ENCODE measurements around the gene CTNND2.

CTNND2 gene

DNA sequence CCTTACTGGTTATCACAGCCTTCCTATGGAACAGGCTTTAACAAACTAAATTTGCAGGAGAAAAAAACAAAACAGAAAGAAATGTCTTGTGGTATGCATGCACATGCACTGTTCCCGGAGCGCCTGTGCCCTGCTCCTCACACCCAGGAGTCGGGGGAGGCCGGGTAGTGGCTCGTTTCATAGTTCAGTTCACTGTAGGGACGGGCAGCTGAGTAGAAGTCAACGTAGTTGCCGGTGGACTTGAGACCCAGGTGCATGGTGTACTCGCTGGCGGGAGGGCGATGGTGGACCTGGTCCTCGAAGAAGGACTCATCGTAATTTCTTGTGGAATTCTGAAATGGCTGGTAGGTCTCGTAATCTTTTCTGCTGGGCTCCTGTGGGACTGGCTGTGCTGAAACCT, 930.9 kb downstream of the CTNND2 start:
- Histone ChIP-seq H3K4me3 (ENCODE audit: low read depth, low read length) (no peak overlapping the region), H3K9me3 (ENCODE audit: severe bottlenecking) (no peaks in the 10 kb centered on the region), H3K27me3 (ENCODE audit: insufficient read depth, low read depth, severe bottlenecking) (no peaks in the 10 kb centered on the region), H3K36me3 (peaks cover 9% of the 10 kb centered on the region), H3K27ac (no peak overlapping the region)
- TF ChIP-seq, protein P1, sequence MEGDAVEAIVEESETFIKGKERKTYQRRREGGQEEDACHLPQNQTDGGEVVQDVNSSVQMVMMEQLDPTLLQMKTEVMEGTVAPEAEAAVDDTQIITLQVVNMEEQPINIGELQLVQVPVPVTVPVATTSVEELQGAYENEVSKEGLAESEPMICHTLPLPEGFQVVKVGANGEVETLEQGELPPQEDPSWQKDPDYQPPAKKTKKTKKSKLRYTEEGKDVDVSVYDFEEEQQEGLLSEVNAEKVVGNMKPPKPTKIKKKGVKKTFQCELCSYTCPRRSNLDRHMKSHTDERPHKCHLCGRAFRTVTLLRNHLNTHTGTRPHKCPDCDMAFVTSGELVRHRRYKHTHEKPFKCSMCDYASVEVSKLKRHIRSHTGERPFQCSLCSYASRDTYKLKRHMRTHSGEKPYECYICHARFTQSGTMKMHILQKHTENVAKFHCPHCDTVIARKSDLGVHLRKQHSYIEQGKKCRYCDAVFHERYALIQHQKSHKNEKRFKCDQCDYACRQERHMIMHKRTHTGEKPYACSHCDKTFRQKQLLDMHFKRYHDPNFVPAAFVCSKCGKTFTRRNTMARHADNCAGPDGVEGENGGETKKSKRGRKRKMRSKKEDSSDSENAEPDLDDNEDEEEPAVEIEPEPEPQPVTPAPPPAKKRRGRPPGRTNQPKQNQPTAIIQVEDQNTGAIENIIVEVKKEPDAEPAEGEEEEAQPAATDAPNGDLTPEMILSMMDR (IDR thresholded peaks at IDR 0.05; ENCODE audit: low read depth, low read length): no peak
- DNase-seq: no peak

DNA sequence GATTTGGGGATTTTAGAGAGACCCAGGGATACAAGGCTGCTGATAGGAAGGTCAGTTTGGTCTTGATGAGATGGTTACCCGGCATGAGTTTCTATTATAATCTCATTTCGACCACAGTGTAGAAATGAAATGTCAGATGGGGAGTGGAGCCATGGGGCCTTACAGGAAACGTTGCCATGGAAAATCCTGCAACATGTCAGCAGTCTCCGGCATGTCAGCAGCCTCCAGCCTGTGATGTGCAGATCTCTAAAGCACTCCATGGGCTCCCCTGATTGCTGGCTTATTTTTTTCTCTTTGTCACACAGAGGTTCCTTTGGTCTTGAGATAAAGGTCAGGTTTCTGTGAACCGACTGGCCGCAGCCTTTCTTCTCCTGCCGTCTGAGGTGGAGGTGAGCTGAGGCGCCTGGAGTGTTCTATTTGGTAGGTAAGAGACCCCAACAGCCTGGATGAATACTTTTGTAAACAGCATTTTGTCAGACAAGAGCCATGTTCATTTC, 934.5 kb downstream of the CTNND2 start:
- H3K4me3 ChIP-seq (ENCODE audit: low read depth, low read length): no peak overlapping the region
- H3K9me3 ChIP-seq (ENCODE audit: severe bottlenecking): no peaks in the 10 kb centered on the region
- peaks cover 9% of the 10 kb centered on the region for H3K36me3 ChIP-seq
- no peaks in the 10 kb centered on the region for H3K27me3 ChIP-seq (ENCODE audit: insufficient read depth, low read depth, severe bottlenecking)
- H3K27ac ChIP-seq: no peak overlapping the region
- TF ChIP-seq, protein P1 (IDR thresholded peaks at IDR 0.05; ENCODE audit: low read depth, low read length): no peak
- no peak for DNase-seq

DNA sequence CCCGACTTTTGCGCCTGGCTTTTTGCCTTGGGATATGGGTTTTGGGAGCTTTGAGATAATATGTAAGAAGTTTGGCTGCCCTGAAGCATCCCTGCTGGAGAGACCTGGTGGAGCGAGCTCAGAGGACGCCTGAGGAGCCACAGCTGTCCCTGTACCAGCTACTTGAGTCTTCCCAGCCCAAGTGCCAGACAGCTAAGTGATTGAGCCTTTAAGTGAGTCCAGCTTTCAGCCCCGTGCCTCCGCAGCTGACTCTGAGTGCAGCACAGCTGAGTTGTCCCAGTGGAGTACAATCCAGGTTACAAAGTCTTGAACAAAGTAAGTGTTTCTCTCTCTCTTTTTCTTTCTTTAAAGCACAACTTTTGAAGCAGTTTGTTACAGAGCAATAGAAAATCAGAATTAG, 939.4 kb downstream of the CTNND2 start:
- DNase-seq: peak; percentile 34
- TF ChIP-seq, protein P1 (IDR thresholded peaks at IDR 0.05; ENCODE audit: low read depth, low read length): no peak

DNA sequence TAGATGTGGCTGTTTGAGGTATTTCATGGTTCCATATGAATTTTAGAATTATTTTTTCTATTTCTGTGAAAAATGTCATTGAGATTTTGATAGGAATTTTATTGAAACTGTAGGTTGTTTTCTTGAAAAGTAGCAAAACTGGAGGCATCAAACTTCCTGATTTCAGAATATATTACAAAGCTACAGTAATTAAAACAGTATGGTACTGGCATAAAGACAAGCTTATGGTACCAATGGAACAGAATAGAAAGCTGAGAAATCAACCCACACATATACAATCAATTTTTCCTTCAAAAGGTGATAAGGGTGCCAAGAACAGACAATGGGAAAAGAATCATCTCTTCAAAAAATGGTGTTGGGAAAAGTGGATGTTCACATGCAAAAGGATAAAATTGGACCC, 945.5 kb downstream of the CTNND2 start:
- TF ChIP-seq, protein P1 (IDR thresholded peaks at IDR 0.05; ENCODE audit: low read depth, low read length): no peak
- no peak overlapping the region for H3K4me3 ChIP-seq (ENCODE audit: low read depth, low read length)
- no peak for DNase-seq
- H3K36me3 ChIP-seq: no peaks in the 10 kb centered on the region
- peaks cover 17% of the 10 kb centered on the region for H3K9me3 ChIP-seq (ENCODE audit: severe bottlenecking)
- H3K27ac ChIP-seq: no peak overlapping the region
- no peaks in the 10 kb centered on the region for H3K27me3 ChIP-seq (ENCODE audit: insufficient read depth, low read depth, severe bottlenecking)

More for the DNA sequence above, 939.4 kb downstream of the CTNND2 start:
- no peak overlapping the region for H3K27ac ChIP-seq
- H3K9me3 ChIP-seq (ENCODE audit: severe bottlenecking): peaks cover 4% of the 10 kb centered on the region
- no peaks in the 10 kb centered on the region for H3K27me3 ChIP-seq (ENCODE audit: insufficient read depth, low read depth, severe bottlenecking)
- H3K36me3 ChIP-seq: no peaks in the 10 kb centered on the region
- H3K4me3 ChIP-seq (ENCODE audit: low read depth, low read length): no peak overlapping the region

DNA sequence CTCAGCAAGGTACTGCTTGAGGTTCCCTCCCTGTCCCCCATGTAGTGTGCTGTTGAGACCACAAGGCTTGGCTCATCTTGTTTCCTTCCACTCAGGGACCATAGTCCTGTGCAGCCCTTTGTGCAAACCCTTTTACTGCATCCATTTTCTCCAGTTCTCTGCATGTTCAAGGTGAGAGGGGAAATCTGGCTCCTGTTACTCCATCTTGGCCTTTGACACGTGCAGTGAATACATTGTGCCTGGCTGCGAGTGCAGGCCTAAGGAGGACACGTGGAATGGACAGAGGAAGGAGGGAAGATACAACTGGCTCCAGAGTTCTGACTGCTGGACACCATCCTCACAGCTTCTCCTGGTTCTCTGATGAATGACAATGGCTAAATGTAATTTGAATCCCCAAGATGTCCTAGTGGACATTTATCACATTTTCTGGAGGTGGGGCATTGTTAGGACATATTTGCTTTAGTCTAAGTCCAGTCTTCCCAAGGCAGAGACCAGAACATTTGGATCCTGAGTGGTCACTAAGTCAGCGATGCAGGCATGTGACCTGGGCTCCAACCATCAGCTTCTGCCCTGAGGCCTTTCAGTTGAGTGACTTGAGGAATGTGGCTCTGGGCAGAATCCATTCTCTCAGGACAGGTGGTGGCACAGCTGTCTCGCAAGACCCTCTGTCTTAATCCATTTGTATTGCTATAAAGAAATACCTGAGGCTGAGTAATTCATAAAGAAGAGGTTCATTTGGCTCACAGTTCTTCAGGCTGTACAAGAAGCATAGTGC, 954.2 kb downstream of the CTNND2 start:
- DNase-seq: no peak
- H3K9me3 ChIP-seq (ENCODE audit: severe bottlenecking): peaks cover 2% of the 10 kb centered on the region
- TF ChIP-seq, protein P1 (IDR thresholded peaks at IDR 0.05; ENCODE audit: low read depth, low read length): no peak
- H3K4me3 ChIP-seq (ENCODE audit: low read depth, low read length): no peak overlapping the region
- H3K36me3 ChIP-seq: no peaks in the 10 kb centered on the region
- no peaks in the 10 kb centered on the region for H3K27me3 ChIP-seq (ENCODE audit: insufficient read depth, low read depth, severe bottlenecking)
- H3K27ac ChIP-seq: no peak overlapping the region
